Measurements from ENCODE around the gene SRRM1. TPM values are rescaled to one million over a fixed set of nuclear protein-coding genes. Genes with fewer than 3 reads are reported as not detected.

The SRRM1 gene
- total and polyA plus RNA-seq, 2 experiments from 2014 or later: 118 to 666 TPM

- TF ChIP-seq ZNF462 (CRISPR knock-in tag; IDR thresholded peaks at IDR 0.05): no peak
- no peak for TF ChIP-seq POLR2AphosphoS5 (IDR thresholded peaks at IDR 0.05; ENCODE audit: low read depth)
- TF ChIP-seq STAT1 (IDR thresholded peaks at IDR 0.05; ENCODE audit: unreplicated experiment): no peak
- TF ChIP-seq CTCF (conservative IDR thresholded peaks at IDR 0.05; ENCODE audit: low read depth in 2 of 2): no peak
- no peak for TF ChIP-seq ETS1 (IDR thresholded peaks at IDR 0.05)
- no peak for TF ChIP-seq CREB1 (CRISPR knock-in tag; IDR thresholded peaks at IDR 0.05; ENCODE audit: low read depth)
- TF ChIP-seq ZNF331 (CRISPR knock-in tag; IDR thresholded peaks at IDR 0.05; ENCODE audit: low read depth): no peak
- TF ChIP-seq REST (IDR thresholded peaks at IDR 0.05; ENCODE audit: unreplicated experiment): no peak
Measured at GRCh38 chr1:24699628-24700027, 56.5 kb downstream of the SRRM1 start (continued).
